ENCODE measurements around the gene CRHR1.
A peak's percentile ranks its signal among the peaks of the same experiment; 100 is the strongest.

Gene CRHR1

GRCh38 chr17:45759761-45760160 is 24.4 kb upstream of the CRHR1 start:
- no peak for DNase-seq

GRCh38 chr17:45761957-45762565 is 22.1 kb upstream of the CRHR1 start:
- no peak for DNase-seq

- DNase-seq = no peak
Observed at GRCh38 chr17:45763182-45763581, 20.9 kb upstream of the CRHR1 start.

GRCh38 chr17:45764479-45764878 is 19.6 kb upstream of the CRHR1 start:
- no peak for DNase-seq

GRCh38 chr17:45768000-45768399 is 16.1 kb upstream of the CRHR1 start:
- no peak for DNase-seq

- DNase-seq = no peak
Observed at GRCh38 chr17:45770632-45771270, 13.4 kb upstream of the CRHR1 start.

- no peak for DNase-seq
Observed at GRCh38 chr17:45771271-45771959, 12.7 kb upstream of the CRHR1 start.

GRCh38 chr17:45775148-45775547 is 9.0 kb upstream of the CRHR1 start:
- no peak for DNase-seq

GRCh38 chr17:45775576-45776011 is 8.5 kb upstream of the CRHR1 start:
- DNase-seq = no peak

- no peak for DNase-seq
Observed at GRCh38 chr17:45776896-45777295, 7.2 kb upstream of the CRHR1 start.

GRCh38 chr17:45777388-45777787 is 6.7 kb upstream of the CRHR1 start:
- DNase-seq = no peak

- DNase-seq = no peak
Observed at GRCh38 chr17:45780921-45781320, 3.2 kb upstream of the CRHR1 start.

GRCh38 chr17:45782889-45783592 is 1.1 kb upstream of the CRHR1 start:
- peak; percentile 48 for DNase-seq

- peak; percentile 32 for DNase-seq
Observed at GRCh38 chr17:45783593-45784292, 377 bp upstream of the CRHR1 start.

- DNase-seq = peak; percentile 54
Observed at GRCh38 chr17:45784741-45785479, 790 bp downstream of the CRHR1 start.

GRCh38 chr17:45785480-45786193 is 1.5 kb downstream of the CRHR1 start:
- DNase-seq = no peak

- DNase-seq = no peak
Observed at GRCh38 chr17:45786349-45786748, 2.2 kb downstream of the CRHR1 start.

- DNase-seq = no peak
Observed at GRCh38 chr17:45787044-45787443, 2.9 kb downstream of the CRHR1 start.

GRCh38 chr17:45787656-45788055 is 3.5 kb downstream of the CRHR1 start:
- no peak for DNase-seq

GRCh38 chr17:45788057-45788456 is 3.9 kb downstream of the CRHR1 start:
- no peak for DNase-seq

- DNase-seq = no peak
Observed at GRCh38 chr17:45789874-45790273, 5.8 kb downstream of the CRHR1 start.
